Keratinocyte (primary cell): ENCODE data around the gene CDH22.

Source experiments
- CTCF ChIP-seq, 3 experiments: IDR thresholded peaks in 1 of 3; conservative IDR thresholded peaks in 1 of 3; optimal IDR thresholded peaks in 1 of 3; 2 replicates in 2 of 3; 3 replicates in 1 of 3; pipeline versions ENCODE3 to v1.5.1; 2011; ENCODE audit warnings: low read length in 3 of 3, mild to moderate bottlenecking in 3 of 3, moderate library complexity in 2 of 3, control low read depth in 1 of 3, inconsistent platforms in 1 of 3; ENCODE audit not compliant: insufficient read depth in 2 of 3; ENCODE audit errors: extremely low read depth in 1 of 3
- EZH2 ChIP-seq: IDR thresholded peaks from one replicate; pipeline ENCODE4 v1.6.1; 2012; ENCODE audit warnings: inconsistent platforms, mild to moderate bottlenecking, low read length, moderate library complexity

GRCh38 chr20:46218656-46219055, 89.6 kb downstream of the CDH22 start:
- no peak for TF ChIP-seq CTCF (optimal IDR thresholded peaks at IDR 0.05 in 1 of 3, IDR thresholded peaks at IDR 0.05 in 1 of 3, conservative IDR thresholded peaks at IDR 0.05 in 1 of 3; ENCODE audit: extremely low read depth in 1 of 3, insufficient read depth in 2 of 3, low read length in 3 of 3)
- no peak for TF ChIP-seq EZH2
